ENCODE results near the gene PBXIP1. TPM values are rescaled to one million over a fixed set of nuclear protein-coding genes. Genes with fewer than 3 reads are reported as not detected.

The PBXIP1 gene
- total and polyA plus RNA-seq, 2 of the 13 experiments (the other 11 are each of a cell fraction or from before 2014, with no cell fraction given) = 16.3 to 31.9 TPM

DNA sequence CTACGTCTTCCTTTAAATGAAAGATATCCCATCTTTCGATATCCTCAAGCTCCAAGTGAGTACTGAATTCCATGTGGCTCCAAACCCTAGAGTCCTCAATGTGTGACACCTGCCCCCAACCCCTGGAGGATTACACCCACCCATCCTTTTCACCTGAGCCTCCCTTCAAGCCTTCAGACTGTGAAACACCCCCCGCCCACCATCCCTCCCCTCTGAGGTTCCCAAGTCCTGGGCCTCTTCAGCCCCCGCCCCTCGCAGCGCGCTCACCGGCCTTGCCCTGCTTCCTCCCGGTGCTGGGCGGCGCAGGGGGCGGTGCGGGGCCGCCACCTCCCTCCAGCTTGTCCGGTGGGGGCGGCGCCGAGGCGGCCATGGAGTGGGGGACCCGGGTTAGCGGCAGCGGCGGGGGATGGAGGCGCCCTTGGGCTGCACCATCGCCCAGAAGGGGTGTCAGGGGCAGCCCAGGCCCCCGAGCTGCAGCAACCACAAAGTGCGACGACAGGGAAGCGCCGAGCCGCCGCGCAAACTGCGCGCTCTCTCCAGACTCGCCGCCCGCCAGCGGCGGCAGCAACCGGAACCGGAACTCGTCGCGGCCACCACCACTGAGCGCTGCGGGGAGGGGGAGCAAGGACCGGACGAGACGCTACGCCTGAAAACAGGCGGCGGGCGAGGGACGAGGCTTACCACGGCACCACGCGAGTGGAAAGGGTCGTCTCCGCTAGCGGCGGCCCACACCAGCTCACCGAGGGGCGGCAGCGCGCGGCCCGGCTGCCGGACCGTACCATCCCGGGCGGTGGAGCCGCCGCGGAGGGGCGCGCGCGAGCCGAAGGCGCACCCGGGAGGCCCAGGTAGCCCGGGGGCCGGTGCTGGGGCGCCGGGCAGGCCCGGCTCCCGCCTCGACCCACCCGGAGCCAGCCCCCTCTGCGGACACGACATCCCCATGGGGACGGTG is 5.6 kb upstream of the PBXIP1 start, which contains the start of gene PYGO2 (continued):
- TF ChIP-seq, protein P1, sequence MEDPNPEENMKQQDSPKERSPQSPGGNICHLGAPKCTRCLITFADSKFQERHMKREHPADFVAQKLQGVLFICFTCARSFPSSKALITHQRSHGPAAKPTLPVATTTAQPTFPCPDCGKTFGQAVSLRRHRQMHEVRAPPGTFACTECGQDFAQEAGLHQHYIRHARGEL (CRISPR knock-in tag; IDR thresholded peaks at IDR 0.05) = no peak
- TF ChIP-seq CBX2 (IDR thresholded peaks at IDR 0.05; ENCODE audit: low read depth, low read length) (no peak), CBX2 (CRISPR knock-in tag; IDR thresholded peaks at IDR 0.05; ENCODE audit: low read depth) (no peak), NFYC (CRISPR knock-in tag; IDR thresholded peaks at IDR 0.05) (no peak), PHF5A (CRISPR knock-in tag; IDR thresholded peaks at IDR 0.05; ENCODE audit: low read depth, unreplicated experiment) (no peak), POLR2AphosphoS2 (IDR thresholded peaks at IDR 0.05; ENCODE audit: low read depth, low read length) (no peak), SMYD3 (CRISPR knock-in tag; IDR thresholded peaks at IDR 0.05) (no peak), ZBTB38 (CRISPR knock-in tag; IDR thresholded peaks at IDR 0.05) (peak; percentile 80), SOX5 (CRISPR knock-in tag; IDR thresholded peaks at IDR 0.05; ENCODE audit: borderline replicate concordance) (peak; percentile 48; the same call in 1 of the 2 replicates), SP140L (CRISPR knock-in tag; IDR thresholded peaks at IDR 0.05; ENCODE audit: borderline replicate concordance) (0 out of 2 replicates have a peak, but pooled peaks have one; percentile 34), SNAI1 (CRISPR knock-in tag; IDR thresholded peaks at IDR 0.05; ENCODE audit: borderline replicate concordance) (no peak), RBAK (CRISPR knock-in tag; IDR thresholded peaks at IDR 0.05) (no peak), ZNF326 (CRISPR knock-in tag; IDR thresholded peaks at IDR 0.05; ENCODE audit: borderline replicate concordance) (no peak), CHD2 (IDR thresholded peaks at IDR 0.05; ENCODE audit: low read depth, low read length) (no peak), EEA1 (CRISPR knock-in tag; IDR thresholded peaks at IDR 0.05; ENCODE audit: borderline replicate concordance) (0 out of 2 replicates have a peak, but pooled peaks have one; percentile 45), ZNF446 (CRISPR knock-in tag; IDR thresholded peaks at IDR 0.05) (no peak), ZNF251 (CRISPR knock-in tag; IDR thresholded peaks at IDR 0.05) (no peak; the same call in 1 of the 2 replicates), ZNF335 (CRISPR knock-in tag; IDR thresholded peaks at IDR 0.05) (no peak), PAF1 (CRISPR knock-in tag; IDR thresholded peaks at IDR 0.05) (no peak; the same call in 1 of the 2 replicates), ATM (IDR thresholded peaks at IDR 0.05; ENCODE audit: borderline replicate concordance) (no peak)
- TF ChIP-seq, protein P2, sequence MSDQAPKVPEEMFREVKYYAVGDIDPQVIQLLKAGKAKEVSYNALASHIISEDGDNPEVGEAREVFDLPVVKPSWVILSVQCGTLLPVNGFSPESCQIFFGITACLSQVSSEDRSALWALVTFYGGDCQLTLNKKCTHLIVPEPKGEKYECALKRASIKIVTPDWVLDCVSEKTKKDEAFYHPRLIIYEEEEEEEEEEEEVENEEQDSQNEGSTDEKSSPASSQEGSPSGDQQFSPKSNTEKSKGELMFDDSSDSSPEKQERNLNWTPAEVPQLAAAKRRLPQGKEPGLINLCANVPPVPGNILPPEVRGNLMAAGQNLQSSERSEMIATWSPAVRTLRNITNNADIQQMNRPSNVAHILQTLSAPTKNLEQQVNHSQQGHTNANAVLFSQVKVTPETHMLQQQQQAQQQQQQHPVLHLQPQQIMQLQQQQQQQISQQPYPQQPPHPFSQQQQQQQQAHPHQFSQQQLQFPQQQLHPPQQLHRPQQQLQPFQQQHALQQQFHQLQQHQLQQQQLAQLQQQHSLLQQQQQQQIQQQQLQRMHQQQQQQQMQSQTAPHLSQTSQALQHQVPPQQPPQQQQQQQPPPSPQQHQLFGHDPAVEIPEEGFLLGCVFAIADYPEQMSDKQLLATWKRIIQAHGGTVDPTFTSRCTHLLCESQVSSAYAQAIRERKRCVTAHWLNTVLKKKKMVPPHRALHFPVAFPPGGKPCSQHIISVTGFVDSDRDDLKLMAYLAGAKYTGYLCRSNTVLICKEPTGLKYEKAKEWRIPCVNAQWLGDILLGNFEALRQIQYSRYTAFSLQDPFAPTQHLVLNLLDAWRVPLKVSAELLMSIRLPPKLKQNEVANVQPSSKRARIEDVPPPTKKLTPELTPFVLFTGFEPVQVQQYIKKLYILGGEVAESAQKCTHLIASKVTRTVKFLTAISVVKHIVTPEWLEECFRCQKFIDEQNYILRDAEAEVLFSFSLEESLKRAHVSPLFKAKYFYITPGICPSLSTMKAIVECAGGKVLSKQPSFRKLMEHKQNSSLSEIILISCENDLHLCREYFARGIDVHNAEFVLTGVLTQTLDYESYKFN (CRISPR knock-in tag; conservative IDR thresholded peaks at IDR 0.05) = peak; percentile 79
- TF ChIP-seq, protein P3, sequence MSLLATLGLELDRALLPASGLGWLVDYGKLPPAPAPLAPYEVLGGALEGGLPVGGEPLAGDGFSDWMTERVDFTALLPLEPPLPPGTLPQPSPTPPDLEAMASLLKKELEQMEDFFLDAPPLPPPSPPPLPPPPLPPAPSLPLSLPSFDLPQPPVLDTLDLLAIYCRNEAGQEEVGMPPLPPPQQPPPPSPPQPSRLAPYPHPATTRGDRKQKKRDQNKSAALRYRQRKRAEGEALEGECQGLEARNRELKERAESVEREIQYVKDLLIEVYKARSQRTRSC (CRISPR knock-in tag; IDR thresholded peaks at IDR 0.05; ENCODE audit: low read depth) = no peak
- TF ChIP-seq, protein P4, sequence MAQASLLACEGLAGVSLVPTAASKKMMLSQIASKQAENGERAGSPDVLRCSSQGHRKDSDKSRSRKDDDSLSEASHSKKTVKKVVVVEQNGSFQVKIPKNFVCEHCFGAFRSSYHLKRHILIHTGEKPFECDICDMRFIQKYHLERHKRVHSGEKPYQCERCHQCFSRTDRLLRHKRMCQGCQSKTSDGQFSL (CRISPR knock-in tag; IDR thresholded peaks at IDR 0.05) = peak; percentile 64; the same call in 1 of the 2 replicates
- TF ChIP-seq, protein P5, sequence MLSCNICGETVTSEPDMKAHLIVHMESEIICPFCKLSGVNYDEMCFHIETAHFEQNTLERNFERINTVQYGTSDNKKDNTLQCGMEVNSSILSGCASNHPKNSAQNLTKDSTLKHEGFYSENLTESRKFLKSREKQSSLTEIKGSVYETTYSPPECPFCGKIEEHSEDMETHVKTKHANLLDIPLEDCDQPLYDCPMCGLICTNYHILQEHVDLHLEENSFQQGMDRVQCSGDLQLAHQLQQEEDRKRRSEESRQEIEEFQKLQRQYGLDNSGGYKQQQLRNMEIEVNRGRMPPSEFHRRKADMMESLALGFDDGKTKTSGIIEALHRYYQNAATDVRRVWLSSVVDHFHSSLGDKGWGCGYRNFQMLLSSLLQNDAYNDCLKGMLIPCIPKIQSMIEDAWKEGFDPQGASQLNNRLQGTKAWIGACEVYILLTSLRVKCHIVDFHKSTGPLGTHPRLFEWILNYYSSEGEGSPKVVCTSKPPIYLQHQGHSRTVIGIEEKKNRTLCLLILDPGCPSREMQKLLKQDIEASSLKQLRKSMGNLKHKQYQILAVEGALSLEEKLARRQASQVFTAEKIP (CRISPR knock-in tag; IDR thresholded peaks at IDR 0.05; ENCODE audit: borderline replicate concordance) = no peak
